Endothelial cell of coronary artery (primary cell): Measurements from ENCODE around the gene CCDC66. TPM values are rescaled to one million over a fixed set of nuclear protein-coding genes. Genes with fewer than 3 reads are reported as not detected.

ENCODE experiments used
- total RNA-seq: library from RNA; depleted of rRNA; stranded (reverse); fragments of >200 nt; gene quantifications from 2 replicates; pipeline ENCODE4 v1.2.3, GENCODE V29; 2014

CCDC66 gene
- 15.8 and 20.1 TPM in 2 replicates for total RNA-seq

DNA sequence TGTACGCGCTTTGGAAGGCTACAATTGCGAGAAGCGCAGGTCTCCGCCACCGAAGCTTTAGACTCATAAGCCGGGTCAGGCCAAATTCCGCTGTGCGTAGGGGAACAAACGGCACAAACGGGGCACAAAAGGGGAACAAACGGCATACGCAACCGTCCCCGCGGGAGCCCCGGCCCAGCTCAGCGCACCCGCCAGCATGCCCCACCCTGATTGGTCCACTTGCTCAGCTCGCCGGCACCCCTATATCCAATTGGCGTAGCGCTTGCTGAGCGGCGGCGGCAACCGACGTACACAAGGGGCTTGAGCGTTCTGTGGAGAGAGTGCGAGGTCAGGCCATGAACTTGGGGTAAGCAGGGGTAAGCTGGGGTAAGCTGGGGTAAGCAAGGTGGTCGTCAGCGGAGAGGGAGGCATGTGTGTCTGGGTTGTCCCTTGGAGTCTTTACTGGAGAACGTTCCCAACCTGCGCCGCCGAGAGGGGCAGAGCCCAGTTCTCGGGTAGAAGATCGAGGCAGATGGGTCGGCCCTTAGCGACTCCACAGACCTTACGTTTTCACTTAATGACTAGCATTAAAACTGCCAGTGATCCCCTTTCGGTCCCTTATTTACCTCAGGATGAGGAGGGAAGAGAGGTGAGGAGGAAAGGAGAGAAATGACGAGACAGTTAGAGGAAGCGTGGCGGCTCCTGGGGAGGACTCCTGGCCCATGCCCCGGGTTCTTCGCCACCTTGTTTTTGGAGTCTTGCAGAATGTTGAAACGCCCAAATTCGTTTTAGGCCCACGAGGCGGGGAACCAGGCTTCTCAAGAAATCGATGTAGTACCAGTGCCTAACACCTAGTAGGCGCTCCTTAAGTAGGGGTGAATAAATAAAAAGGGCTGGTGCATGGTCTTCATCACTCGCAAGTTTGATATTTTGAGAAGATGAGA is at the start of gene CCDC66:
Gene CCDC66, plus strand, starts transcription at position 268 of the 923 bp plus-strand sequence. Its CDS starts 68 bp downstream, at position 336.

Other genes with a start within 250 kb of the CCDC66 start
- gene ERC2, start 88.7 kb upstream of the CCDC66 start, total RNA-seq: 0.28 and 1.1 TPM in 2 replicates
- 59.0 and 74.9 TPM in 2 replicates for gene TASOR, start 126.1 kb downstream of the CCDC66 start, total RNA-seq
- gene ARHGEF3, start 244.8 kb downstream of the CCDC66 start, total RNA-seq: 7.3 and 7.9 TPM in 2 replicates